NT2/D1 (cell line): ENCODE measurements around the gene SLC37A2.

Source experiments
- DNase-seq: peaks from one replicate; pipeline ENCODE4 v3.0.0-alpha.2; 2011; ENCODE audit warnings: low read depth, low spot score
- H3K27me3 ChIP-seq: 2 replicates; pipeline ENCODE4 v1.6.0; 2011; ENCODE audit warnings: mild to moderate bottlenecking; ENCODE audit not compliant: insufficient read length, insufficient read depth
- H3K36me3 ChIP-seq: 2 replicates; pipeline ENCODE4 v1.6.1; 2011; ENCODE audit warnings: mild to moderate bottlenecking, low read length, mixed read lengths; ENCODE audit not compliant: insufficient read depth, insufficient read length
- H3K4me1 ChIP-seq: 2 replicates; pipeline ENCODE4 v1.5.1; 2011; ENCODE audit not compliant: insufficient read depth, insufficient read length
- H3K4me3 ChIP-seq: 2 replicates; pipeline ENCODE4 v1.5.1; 2011; ENCODE audit warnings: low read depth; ENCODE audit not compliant: insufficient read length
- H3K9ac ChIP-seq: 2 replicates; pipeline ENCODE4 v1.6.0; 2011; ENCODE audit warnings: low read depth; ENCODE audit not compliant: insufficient read length
- H3K9me3 ChIP-seq: 2 replicates; pipeline ENCODE4 v1.5.1; 2011; ENCODE audit warnings: mild to moderate bottlenecking, low read length; ENCODE audit not compliant: insufficient read depth
- SUZ12 ChIP-seq: IDR thresholded peaks from 2 replicates; pipeline ENCODE4 v1.6.1; 2011; ENCODE audit not compliant: insufficient read length, insufficient read depth; ENCODE audit errors: extremely low read depth
- YY1 ChIP-seq: IDR thresholded peaks from 2 replicates; pipeline ENCODE4 v1.6.1; 2011; ENCODE audit not compliant: insufficient read length, insufficient read depth
- ZNF274 ChIP-seq: IDR thresholded peaks from 2 replicates; pipeline ENCODE4 v1.6.1; 2011; ENCODE audit warnings: mild to moderate bottlenecking, low read depth, low read length

SLC37A2 gene

GRCh38 chr11:125132596-125132995, 69.5 kb downstream of the SLC37A2 start:
- DNase-seq, result no peak
- Histone ChIP-seq H3K36me3 (no peaks in the 10 kb centered on the region), H3K27me3 (peaks cover 3% of the 10 kb centered on the region), H3K4me3 (no peak overlapping the region), H3K9ac (no peak overlapping the region), H3K9me3 (no peaks in the 10 kb centered on the region), H3K4me1 (no peaks in the 10 kb centered on the region)
- no peak for TF ChIP-seq ZNF274
- no peak for TF ChIP-seq SUZ12
- TF ChIP-seq YY1, result no peak

- TF ChIP-seq ZNF274 (no peak), YY1 (no peak), SUZ12 (no peak)
These were observed 72.9 kb downstream of the SLC37A2 start for GRCh38 chr11:125136001-125136400.

GRCh38 chr11:125138966-125139365, 75.9 kb downstream of the SLC37A2 start:
- H3K9me3 ChIP-seq, result no peaks in the 10 kb centered on the region
- TF ChIP-seq ZNF274, result no peak
- TF ChIP-seq SUZ12, result no peak
- no peak for TF ChIP-seq YY1
- no peaks in the 10 kb centered on the region for H3K36me3 ChIP-seq
- H3K27me3 ChIP-seq, result peaks cover 30% of the 10 kb centered on the region
- no peak overlapping the region for H3K9ac ChIP-seq
- DNase-seq, result no peak
- H3K4me3 ChIP-seq, result no peak overlapping the region
- peaks cover 5% of the 10 kb centered on the region for H3K4me1 ChIP-seq

More at GRCh38 chr11:125136001-125136400, 72.9 kb downstream of the SLC37A2 start:
- Histone ChIP-seq H3K4me1 (peaks cover 5% of the 10 kb centered on the region), H3K9me3 (no peaks in the 10 kb centered on the region), H3K36me3 (no peaks in the 10 kb centered on the region), H3K9ac (no peak overlapping the region), H3K27me3 (peaks cover 14% of the 10 kb centered on the region), H3K4me3 (no peak overlapping the region)
- no peak for DNase-seq

- no peaks in the 10 kb centered on the region for H3K9me3 ChIP-seq
- H3K27me3 ChIP-seq, result peaks cover 38% of the 10 kb centered on the region
- no peak overlapping the region for H3K9ac ChIP-seq
- TF ChIP-seq YY1, result no peak
- no peak for TF ChIP-seq ZNF274
- TF ChIP-seq SUZ12, result no peak
- DNase-seq, result no peak
- no peaks in the 10 kb centered on the region for H3K36me3 ChIP-seq
- peaks cover 5% of the 10 kb centered on the region for H3K4me1 ChIP-seq
- no peak overlapping the region for H3K4me3 ChIP-seq
These were observed 76.7 kb downstream of the SLC37A2 start for GRCh38 chr11:125139778-125140177.
